CD1c-positive myeloid dendritic cell (primary cell): ENCODE results near the gene MAMSTR.

ENCODE experiments used
- DNase-seq: peaks from one replicate; pipeline ENCODE4 v3.0.0-alpha.2; 2016; ENCODE audit errors: extremely low spot score

MAMSTR gene

DNA sequence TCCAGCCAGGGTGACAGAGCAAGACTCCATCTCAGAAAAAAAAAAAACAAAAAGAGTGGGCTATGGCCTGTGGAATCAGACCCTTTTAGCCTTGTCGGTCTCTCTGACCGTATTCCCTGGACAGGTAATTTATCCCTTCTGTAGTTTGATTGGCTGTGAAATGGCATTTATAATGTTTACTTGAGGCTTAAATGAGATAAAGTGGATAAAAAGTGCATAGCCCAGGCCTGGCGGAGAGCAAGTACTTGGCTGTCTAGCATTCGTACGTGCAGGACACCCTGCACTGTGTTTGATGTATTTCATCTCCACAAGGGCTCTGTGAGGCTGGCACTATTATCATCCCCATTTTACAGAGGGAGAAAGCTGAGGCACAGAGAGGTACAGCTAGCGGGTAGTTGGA is 53.7 kb downstream of the MAMSTR start:
- DNase-seq, result no peak

DNA sequence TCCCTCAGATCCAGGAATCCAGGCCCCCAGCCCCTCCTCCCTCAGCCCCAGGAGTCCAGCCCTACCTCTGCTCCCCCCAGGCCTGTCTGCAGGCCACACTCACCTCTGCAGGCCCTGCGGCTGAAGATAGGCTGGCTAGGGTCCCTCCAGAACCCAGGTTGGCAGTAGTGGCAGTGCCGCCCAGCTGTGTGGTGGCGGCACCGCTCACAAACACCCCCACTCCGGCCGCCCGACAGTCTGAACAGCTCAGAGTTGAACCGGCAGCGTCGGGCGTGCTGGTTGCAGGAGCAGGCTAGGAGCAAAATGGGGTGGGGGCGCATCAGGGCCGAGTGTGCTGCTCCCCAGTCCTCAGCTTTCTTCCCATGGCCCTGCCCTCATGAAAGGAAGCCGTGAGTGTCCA is 55.0 kb downstream of the MAMSTR start:
- DNase-seq, result no peak

DNA sequence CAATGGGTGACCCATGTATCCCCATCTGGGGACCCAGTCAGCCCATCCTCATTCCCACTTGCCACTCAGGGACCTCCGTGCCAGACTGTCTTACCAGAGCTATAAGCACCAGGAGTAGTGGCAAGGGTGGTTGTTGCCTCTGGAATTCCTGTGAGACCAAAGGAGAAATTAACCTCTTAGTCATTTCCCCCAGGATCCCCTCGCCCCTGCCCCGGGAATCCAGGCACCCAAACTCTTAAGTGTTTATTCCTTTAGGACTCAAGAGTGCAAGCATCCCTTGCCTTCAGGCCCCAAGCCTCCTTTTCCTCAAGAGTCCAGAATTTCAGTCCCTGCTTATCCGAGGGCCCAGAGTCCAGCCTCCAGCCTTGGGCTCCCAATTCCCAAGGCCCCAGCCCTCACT is 55.9 kb downstream of the MAMSTR start:
- DNase-seq, result no peak
